Stimulated activated effector memory CD8-positive, alpha-beta T cell treated with anti-CD3 and anti-CD28 coated beads, Interleukin-12 subunit alpha, Interleukin-12 subunit beta, amount 100 ng/mL, for 72 hours (primary cell): Measurements from ENCODE around the gene CFAP90.

Source experiments
- ATAC-seq: fragments of 150-1000 bp; cut with Tn5 transposase; 2 replicates; pipeline ENCODE4 v1.10.0; 2021
- DNase-seq, 2 donors: peaks; one replicate each; pipeline ENCODE4 v3.0.0; 2021 to 2022; ENCODE audit warnings: low spot score in 2 of 2
- H3K27ac Mint-ChIP-seq: one replicate; pipeline ENCODE4 v1.8.0; 2022; ENCODE audit warnings: mild to moderate bottlenecking, mixed read lengths
- H3K36me3 Mint-ChIP-seq: one replicate; pipeline ENCODE4 v1.8.0; 2022; ENCODE audit warnings: mild to moderate bottlenecking, mixed read lengths
- H3K4me1 Mint-ChIP-seq: one replicate; pipeline ENCODE4 v1.8.0; 2022; ENCODE audit warnings: mixed read lengths
- H3K4me3 Mint-ChIP-seq: one replicate; pipeline ENCODE4 v1.8.0; 2022; ENCODE audit warnings: mild to moderate bottlenecking, mixed read lengths
- H3K9me3 Mint-ChIP-seq: one replicate; pipeline ENCODE4 v1.8.0; 2022; ENCODE audit warnings: mixed read lengths

The CFAP90 gene

GRCh38 chr5:7815892-7816534 is 34.9 kb downstream of the CFAP90 start:
- no peaks in the 10 kb centered on the region for H3K4me1 Mint-ChIP-seq

GRCh38 chr5:7814816-7815215 is 36.1 kb downstream of the CFAP90 start:
- H3K27ac Mint-ChIP-seq: no peak overlapping the region
- H3K36me3 Mint-ChIP-seq: no peaks in the 10 kb centered on the region

More at GRCh38 chr5:7815892-7816534, 34.9 kb downstream of the CFAP90 start:
- Mint-ChIP-seq H3K4me3 (no peak overlapping the region), H3K36me3 (no peaks in the 10 kb centered on the region), H3K9me3 (no peaks in the 10 kb centered on the region), H3K27ac (no peak overlapping the region)
- peak; percentile 58 to 77 for DNase-seq
- peak; percentile 85 for ATAC-seq

DNA sequence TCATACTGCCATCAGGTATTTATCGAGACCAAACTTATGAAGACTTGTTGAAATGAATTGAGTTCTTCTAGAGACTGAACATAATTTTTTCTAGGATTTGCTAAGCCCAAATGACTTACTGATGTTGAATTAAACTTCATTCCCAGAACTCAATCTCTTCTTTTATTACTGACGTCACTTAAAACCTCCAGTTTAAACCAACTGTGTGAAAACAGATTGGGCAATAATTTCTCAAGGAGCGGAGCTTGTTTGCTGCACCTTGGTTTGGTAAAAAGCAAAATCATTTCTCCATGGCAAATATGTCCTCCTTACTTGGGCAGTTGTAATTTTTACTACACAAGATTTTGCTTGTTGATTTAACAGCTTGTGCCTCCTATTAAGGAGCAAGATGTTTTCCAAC is 37.4 kb downstream of the CFAP90 start:
- no peak overlapping the region for H3K27ac Mint-ChIP-seq
- H3K9me3 Mint-ChIP-seq: no peaks in the 10 kb centered on the region
- H3K4me1 Mint-ChIP-seq: no peaks in the 10 kb centered on the region
- H3K4me3 Mint-ChIP-seq: no peak overlapping the region
- no peak for DNase-seq
- H3K36me3 Mint-ChIP-seq: no peaks in the 10 kb centered on the region
- no peak for ATAC-seq

More at GRCh38 chr5:7814816-7815215, 36.1 kb downstream of the CFAP90 start:
- DNase-seq (no peak), ATAC-seq (no peak)
- no peaks in the 10 kb centered on the region for H3K4me1 Mint-ChIP-seq
- no peak overlapping the region for H3K4me3 Mint-ChIP-seq
- no peaks in the 10 kb centered on the region for H3K9me3 Mint-ChIP-seq

GRCh38 chr5:7813007-7813406 is 37.9 kb downstream of the CFAP90 start:
- H3K9me3 Mint-ChIP-seq: no peaks in the 10 kb centered on the region
- H3K27ac Mint-ChIP-seq: no peak overlapping the region
- no peaks in the 10 kb centered on the region for H3K36me3 Mint-ChIP-seq
- no peak overlapping the region for H3K4me3 Mint-ChIP-seq
- ATAC-seq (no peak), DNase-seq (no peak)
- H3K4me1 Mint-ChIP-seq: no peaks in the 10 kb centered on the region

GRCh38 chr5:7811715-7812114 is 39.2 kb downstream of the CFAP90 start:
- ATAC-seq (no peak), DNase-seq (no peak)
- Mint-ChIP-seq H3K27ac (no peak overlapping the region), H3K4me3 (no peak overlapping the region), H3K9me3 (no peaks in the 10 kb centered on the region), H3K4me1 (no peaks in the 10 kb centered on the region), H3K36me3 (no peaks in the 10 kb centered on the region)

DNA sequence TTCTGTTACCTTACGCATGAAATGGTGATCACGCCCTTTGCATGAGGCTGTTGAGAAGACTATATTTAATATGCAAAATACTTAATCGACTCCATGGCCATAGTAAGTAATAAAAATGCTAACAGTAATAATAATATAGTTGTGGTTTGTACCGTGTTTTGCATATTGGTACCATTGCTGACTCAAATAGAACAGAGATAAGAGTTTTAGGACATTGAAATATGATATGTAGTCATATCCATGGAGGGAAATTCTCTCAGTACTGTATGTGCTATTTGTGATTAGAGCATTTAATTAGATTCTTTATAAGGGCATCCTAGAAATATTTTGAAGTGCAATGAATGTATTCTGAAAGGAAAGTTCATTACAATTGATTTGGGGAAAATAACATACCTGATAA is 41.9 kb downstream of the CFAP90 start:
- no peak for ATAC-seq
- Mint-ChIP-seq H3K27ac (no peak overlapping the region), H3K4me3 (no peak overlapping the region), H3K36me3 (no peaks in the 10 kb centered on the region), H3K9me3 (no peaks in the 10 kb centered on the region), H3K4me1 (no peaks in the 10 kb centered on the region)
- no peak for DNase-seq

DNA sequence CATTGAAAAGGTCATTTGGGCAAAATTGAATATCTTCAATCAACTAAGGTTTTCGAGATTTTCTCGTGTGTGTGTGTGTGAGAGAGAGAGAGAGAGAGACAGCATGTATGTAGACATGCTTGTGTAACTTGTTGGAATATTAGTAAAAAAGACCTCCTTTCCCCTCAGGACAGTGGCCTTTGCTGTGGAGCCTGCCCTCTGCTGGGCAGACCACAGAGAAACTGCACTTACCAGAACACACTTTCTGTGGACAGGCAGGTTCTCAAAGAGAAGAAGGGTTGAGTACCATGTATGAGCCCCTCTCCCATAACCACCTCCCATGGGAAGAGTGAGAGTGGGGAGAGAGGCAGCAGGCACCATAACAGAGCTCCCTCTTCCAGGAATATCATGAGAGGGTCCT is 45.6 kb downstream of the CFAP90 start:
- DNase-seq (no peak), ATAC-seq (no peak)
- H3K4me1 Mint-ChIP-seq: no peaks in the 10 kb centered on the region
- H3K4me3 Mint-ChIP-seq: no peak overlapping the region
- no peak overlapping the region for H3K27ac Mint-ChIP-seq
- H3K9me3 Mint-ChIP-seq: no peaks in the 10 kb centered on the region
- H3K36me3 Mint-ChIP-seq: no peaks in the 10 kb centered on the region

GRCh38 chr5:7803937-7804336 is 47.0 kb downstream of the CFAP90 start:
- Mint-ChIP-seq H3K4me3 (no peak overlapping the region), H3K4me1 (no peaks in the 10 kb centered on the region), H3K36me3 (no peaks in the 10 kb centered on the region), H3K27ac (no peak overlapping the region), H3K9me3 (no peaks in the 10 kb centered on the region)
- ATAC-seq (no peak), DNase-seq (no peak)

DNA sequence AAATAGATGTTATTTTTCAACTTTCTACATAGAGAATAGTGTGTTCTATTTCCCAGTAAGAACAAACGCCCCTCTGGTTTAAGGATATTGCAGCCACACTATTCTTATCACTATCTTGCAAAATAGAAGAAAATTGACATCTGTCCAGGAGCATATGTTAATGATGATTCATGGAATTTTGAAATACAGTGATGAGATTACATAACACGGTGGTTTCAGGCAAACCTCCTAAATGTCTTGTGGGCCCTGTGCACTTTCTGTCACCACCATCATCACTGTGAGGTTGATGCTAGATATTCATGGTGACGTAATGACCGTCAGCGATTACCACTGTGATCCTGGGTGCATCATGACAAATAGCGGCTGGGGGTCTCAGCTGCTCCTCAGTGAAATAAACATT is 48.1 kb downstream of the CFAP90 start:
- no peak overlapping the region for H3K4me3 Mint-ChIP-seq
- H3K4me1 Mint-ChIP-seq: no peaks in the 10 kb centered on the region
- no peak for DNase-seq
- no peak for ATAC-seq
- H3K36me3 Mint-ChIP-seq: no peaks in the 10 kb centered on the region
- H3K9me3 Mint-ChIP-seq: no peaks in the 10 kb centered on the region
- H3K27ac Mint-ChIP-seq: no peak overlapping the region

GRCh38 chr5:7801891-7802614 is 48.9 kb downstream of the CFAP90 start:
- ATAC-seq (no peak), DNase-seq (no peak)
- H3K9me3 Mint-ChIP-seq: no peaks in the 10 kb centered on the region
- no peak overlapping the region for H3K27ac Mint-ChIP-seq
- H3K4me1 Mint-ChIP-seq: no peaks in the 10 kb centered on the region
- H3K36me3 Mint-ChIP-seq: no peaks in the 10 kb centered on the region
- no peak overlapping the region for H3K4me3 Mint-ChIP-seq

DNA sequence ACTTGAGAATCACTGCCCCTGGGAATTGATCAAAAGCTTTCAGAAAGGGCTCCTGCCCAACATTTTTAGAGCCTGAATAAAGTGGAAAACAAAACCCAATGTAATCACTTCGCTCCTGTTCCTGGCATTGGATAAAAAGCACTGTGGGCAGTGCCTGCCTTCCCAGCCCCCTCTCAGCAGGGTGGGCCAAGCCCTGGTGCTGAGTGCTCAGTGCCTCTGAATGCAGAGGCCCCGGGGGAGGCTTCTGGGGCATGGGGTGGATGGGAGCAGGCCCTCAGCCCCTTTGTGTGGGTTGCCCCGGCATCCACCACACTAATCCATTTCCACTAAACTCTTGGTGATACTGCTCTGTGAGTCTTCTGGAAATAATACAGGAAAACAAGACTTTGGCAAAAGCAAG is 55.6 kb downstream of the CFAP90 start:
- Mint-ChIP-seq H3K27ac (no peak overlapping the region), H3K4me3 (no peak overlapping the region), H3K4me1 (no peaks in the 10 kb centered on the region), H3K9me3 (no peaks in the 10 kb centered on the region), H3K36me3 (no peaks in the 10 kb centered on the region)
- no peak for DNase-seq
- no peak for ATAC-seq

- H3K4me1 Mint-ChIP-seq: no peaks in the 10 kb centered on the region
- no peak overlapping the region for H3K27ac Mint-ChIP-seq
- DNase-seq: no peak
- no peaks in the 10 kb centered on the region for H3K36me3 Mint-ChIP-seq
- no peaks in the 10 kb centered on the region for H3K9me3 Mint-ChIP-seq
- no peak for ATAC-seq
- H3K4me3 Mint-ChIP-seq: no peak overlapping the region
Observed at GRCh38 chr5:7794823-7795222, 56.1 kb downstream of the CFAP90 start.

DNA sequence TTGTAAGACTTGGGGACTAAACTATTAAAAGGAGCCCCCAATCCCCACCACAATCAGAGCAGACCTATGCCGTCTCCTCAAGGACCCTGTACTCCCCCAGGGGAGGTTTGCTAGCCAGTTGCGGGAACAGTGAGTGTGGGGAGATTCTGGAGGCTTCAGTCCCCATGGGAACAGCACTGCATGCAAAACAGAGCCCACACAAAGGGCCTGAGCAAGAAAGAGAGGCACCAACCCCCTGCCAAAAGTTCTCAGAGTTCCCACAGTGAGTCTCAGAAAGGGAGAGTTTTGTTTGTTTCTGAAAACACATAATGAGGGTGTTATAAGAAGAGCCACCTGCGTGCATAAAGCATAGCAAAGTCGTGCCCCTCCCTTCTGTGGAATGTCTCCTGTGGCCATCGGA is 56.6 kb downstream of the CFAP90 start:
- no peak for DNase-seq
- no peaks in the 10 kb centered on the region for H3K9me3 Mint-ChIP-seq
- no peak overlapping the region for H3K27ac Mint-ChIP-seq
- ATAC-seq: no peak
- H3K4me3 Mint-ChIP-seq: no peak overlapping the region
- H3K36me3 Mint-ChIP-seq: no peaks in the 10 kb centered on the region
- H3K4me1 Mint-ChIP-seq: no peaks in the 10 kb centered on the region

GRCh38 chr5:7793895-7794294 is 57.0 kb downstream of the CFAP90 start:
- Mint-ChIP-seq H3K9me3 (no peaks in the 10 kb centered on the region), H3K36me3 (no peaks in the 10 kb centered on the region), H3K27ac (no peak overlapping the region), H3K4me1 (no peaks in the 10 kb centered on the region), H3K4me3 (no peak overlapping the region)
- ATAC-seq: no peak
- no peak for DNase-seq

- DNase-seq (no peak), ATAC-seq (no peak)
- no peaks in the 10 kb centered on the region for H3K4me1 Mint-ChIP-seq
- H3K4me3 Mint-ChIP-seq: no peak overlapping the region
- H3K9me3 Mint-ChIP-seq: no peaks in the 10 kb centered on the region
- no peak overlapping the region for H3K27ac Mint-ChIP-seq
- H3K36me3 Mint-ChIP-seq: no peaks in the 10 kb centered on the region
Observed at GRCh38 chr5:7789567-7789966, 61.4 kb downstream of the CFAP90 start.

GRCh38 chr5:7787770-7788169 is 63.2 kb downstream of the CFAP90 start:
- Mint-ChIP-seq H3K27ac (no peak overlapping the region), H3K36me3 (no peaks in the 10 kb centered on the region), H3K9me3 (no peaks in the 10 kb centered on the region), H3K4me3 (no peak overlapping the region), H3K4me1 (no peaks in the 10 kb centered on the region)
- DNase-seq (no peak), ATAC-seq (no peak)
